Femur (tissue), 1 donor: ENCODE results near the gene CLCN2.

Experiments
- DNase-seq: peaks from one replicate; pipeline ENCODE4 v3.0.0-alpha.2; 2017

CLCN2 gene

DNA sequence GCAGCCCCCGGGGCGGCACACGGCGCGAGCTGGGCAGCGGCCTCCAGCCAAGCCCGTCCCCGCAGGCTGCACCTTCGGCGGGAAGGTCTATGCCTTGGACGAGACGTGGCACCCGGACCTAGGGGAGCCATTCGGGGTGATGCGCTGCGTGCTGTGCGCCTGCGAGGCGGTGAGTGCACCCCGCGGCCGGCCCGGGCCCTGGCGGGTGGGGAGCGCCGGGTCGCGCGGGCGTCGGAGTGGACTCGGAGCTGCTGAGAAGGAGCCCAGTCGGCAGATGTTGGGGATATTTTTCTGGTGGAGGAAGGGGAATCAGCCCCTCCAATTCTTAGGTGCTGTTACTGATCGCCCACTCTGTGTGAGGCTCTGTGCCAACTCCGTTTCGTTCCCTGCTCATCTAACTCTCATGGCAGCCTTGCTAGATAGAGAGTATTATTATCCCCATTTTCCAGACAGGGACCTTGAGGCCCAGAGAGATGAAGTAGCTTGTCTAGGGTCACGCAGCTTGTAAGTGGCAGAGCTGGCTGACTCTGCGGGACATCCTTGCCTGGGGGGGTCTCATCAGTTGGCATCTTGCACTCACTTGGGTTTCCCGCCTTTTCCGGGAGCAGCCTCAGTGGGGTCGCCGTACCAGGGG lies 19.3 kb upstream of the CLCN2 start:
- peak; percentile 36 for DNase-seq

DNA sequence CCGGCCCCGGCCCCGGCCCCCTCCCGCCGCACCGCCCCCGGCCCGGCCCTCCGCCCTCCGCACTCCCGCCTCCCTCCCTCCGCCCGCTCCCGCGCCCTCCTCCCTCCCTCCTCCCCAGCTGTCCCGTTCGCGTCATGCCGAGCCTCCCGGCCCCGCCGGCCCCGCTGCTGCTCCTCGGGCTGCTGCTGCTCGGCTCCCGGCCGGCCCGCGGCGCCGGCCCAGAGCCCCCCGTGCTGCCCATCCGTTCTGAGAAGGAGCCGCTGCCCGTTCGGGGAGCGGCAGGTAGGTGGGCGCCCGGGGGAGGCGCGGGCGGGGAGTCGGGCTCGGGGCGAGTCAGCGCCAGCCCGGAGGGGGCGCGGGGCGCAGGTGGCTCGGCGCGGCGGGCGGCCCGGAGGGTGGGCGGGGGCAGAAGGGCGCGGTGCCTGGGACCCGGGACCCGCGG lies 18.8 kb upstream of the CLCN2 start:
- DNase-seq = peak; percentile 89

DNA sequence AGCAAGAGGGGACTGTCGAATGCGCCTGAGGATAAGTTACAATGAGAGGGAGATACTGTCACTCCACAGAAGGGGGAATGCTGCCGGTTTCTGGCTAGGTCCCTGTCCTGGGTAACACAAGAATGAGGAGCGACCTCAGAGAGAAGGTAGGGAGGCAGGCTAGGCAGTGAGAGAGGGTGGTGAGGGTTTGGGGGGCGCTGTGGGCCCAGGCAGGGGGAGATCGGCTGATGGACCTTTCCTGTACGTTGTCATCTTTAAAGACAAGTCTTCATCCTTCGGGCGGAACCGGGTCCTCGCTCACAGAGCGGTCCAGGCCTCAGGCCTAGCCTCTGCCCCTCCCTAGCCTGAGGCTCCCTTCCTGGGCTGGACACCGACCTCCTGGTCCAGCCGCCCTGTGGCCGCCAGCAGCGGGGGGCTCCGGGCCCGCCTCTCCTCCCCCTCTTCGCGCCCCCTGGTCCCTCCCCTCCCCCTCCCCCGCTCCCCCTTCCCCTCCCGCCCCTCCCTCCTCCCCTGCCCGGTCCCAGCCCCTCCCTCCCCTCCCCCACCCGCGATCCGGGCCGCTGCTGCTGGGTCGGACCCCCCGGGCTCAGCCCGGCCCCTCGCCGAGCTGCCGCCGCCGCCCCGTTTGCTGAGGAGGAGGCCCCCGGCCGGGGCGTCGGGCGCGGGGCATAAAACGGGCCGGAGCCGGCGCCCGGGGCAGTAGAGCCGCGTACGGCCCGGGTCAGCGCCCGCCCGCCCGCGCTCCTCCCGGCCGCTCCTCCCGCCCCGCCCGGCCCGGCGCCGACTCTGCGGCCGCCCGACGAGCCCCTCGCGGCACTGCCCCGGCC lies 18.2 kb upstream of the CLCN2 start, which contains the start of gene CHRD:
TSS of gene CHRD (plus strand) at position 697 of the 827 bp plus-strand sequence. CDS start 265 bp downstream, outside the sequence.
- DNase-seq = peak; percentile 66

DNA sequence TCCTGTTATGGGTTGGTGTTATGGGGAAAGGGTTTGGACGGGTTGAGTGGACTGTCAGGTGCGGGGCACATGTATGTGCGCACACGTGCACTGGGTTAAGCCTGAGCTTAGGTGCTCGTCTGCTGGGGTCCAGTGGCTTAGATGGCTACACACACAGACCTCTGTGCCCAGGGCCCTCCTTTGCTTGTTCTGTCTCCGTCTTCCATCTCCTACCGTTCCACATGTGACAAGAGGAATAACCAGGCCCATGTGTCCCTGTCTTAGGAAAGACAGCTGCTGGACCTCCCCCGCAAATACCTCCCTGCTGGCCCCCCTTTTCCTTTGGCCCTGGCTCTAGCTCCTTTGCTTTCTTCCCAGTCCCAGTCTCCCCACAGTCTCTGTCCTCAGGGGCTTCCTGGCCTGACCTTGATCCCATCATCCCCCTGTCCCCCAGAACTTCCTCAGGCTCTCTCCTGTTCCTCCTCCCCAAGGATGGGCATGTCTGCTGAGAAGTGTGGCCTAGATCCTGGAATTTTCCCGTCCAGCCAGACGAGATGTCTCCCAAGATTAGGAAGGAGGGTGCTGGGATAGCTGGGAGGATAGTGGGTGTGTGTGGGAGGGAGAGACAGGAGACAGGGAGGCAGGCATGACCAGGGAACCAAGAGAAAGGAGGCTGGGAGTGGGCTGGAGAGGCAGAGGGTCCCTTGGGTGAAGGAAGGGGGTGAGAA lies 17.4 kb upstream of the CLCN2 start:
- DNase-seq = peak; percentile 45

DNA sequence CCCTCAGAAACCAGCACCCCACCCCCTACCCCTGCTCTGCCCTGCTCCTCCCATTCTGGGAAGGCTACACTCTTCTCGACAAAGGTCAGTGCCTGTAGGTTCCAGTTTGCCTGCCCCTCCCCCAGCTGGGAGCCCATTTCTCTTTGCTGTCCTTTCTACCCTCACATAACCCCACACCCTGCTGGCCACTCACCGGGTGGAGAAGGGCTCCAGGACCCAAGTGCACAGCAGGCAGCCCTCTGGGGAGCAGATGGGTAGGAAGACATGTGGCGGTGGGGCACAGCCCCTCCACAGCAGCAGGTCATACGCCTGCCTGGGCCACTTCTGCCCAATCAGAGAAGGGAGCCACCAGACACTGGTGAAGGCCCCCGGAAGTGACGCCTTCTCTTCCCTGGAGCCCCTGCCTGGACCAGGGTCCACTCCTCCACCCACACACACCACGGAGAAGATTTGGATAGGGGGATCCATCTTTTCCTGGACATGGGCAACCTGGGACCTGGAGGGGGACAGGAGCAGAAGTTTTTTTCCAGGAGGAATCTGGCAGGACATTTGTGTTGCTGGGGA lies 16.6 kb upstream of the CLCN2 start, which contains the start of gene THPO:
TSS of gene THPO (minus strand) at position 326 of the 564 bp plus-strand sequence. CDS start 1,948 bp downstream, outside the sequence.
- DNase-seq = peak; percentile 44

DNA sequence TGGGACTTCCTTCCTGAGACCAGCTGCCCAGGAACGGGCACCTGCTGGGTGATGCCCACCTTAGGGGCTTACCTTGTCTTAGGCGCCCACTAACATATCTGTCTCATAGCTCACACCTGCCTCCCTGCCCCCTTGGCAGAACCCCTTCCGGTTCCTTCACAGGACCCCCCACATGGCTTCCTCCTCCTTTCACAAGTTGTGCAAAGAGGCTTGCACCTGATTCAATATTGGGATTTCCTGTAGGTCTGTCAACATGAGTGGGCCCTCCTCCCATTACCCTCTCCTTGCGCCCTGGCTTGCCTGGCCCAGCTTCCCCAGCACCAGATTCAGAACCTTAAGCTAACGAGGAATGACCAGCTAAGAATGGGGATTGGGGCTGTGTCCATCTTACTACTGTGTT lies 16.0 kb upstream of the CLCN2 start:
- peak; percentile 9 for DNase-seq

DNA sequence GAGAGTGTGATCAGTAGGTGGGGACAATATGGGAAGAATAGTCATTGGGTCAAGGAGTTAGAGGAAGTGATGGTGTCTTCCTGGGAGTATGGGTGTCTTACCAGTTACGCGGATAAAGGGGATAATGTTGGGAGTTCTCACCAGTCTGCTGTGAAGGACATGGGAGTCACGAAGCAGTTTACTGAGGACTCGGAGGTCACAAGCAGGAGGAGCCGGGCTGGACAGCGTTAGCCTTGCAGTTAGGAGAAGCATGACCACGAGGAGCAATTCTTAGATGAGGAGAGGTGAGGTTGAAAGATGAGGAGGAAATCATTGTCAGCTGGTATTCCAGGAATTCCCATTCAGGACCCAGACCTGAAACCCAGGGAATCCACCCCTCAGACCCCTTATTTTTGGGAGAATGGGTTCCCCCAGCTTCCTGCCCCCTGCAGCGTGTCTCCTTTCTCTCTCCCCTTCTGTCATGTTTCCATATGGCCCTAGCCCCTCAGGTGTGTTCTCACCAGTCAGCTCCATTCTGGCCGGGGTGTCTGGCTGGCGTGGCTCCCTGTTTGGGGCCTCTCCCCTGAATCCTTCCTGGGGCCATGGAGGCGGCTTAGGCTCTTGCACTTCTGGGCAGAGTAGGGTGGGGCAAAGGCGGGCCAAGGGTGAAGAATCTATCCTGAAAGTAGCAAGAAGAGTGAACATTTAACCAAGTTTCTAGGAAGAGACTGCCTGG lies 14.5 kb upstream of the CLCN2 start:
- peak; percentile 12 for DNase-seq

DNA sequence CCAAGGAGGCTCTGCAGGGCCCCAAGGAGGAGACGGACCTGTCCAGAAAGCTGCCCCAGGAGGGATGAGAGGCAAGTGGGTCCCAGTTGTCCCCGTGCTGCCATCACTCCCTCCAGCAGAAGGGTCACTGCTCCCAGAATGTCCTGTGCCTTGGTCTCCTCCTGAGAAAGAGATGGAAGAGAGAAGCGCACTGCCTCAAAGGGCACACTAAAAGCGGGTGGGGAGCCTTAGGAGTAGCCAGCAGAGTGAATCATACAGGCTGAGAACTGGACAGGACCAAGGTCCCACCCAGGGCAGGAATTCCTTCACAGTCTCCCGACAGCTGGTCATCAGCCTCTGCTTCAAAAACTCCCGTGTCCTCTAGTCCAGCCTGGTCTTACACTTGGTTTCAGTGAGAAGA lies 12.0 kb upstream of the CLCN2 start:
- peak; percentile 22 for DNase-seq

DNA sequence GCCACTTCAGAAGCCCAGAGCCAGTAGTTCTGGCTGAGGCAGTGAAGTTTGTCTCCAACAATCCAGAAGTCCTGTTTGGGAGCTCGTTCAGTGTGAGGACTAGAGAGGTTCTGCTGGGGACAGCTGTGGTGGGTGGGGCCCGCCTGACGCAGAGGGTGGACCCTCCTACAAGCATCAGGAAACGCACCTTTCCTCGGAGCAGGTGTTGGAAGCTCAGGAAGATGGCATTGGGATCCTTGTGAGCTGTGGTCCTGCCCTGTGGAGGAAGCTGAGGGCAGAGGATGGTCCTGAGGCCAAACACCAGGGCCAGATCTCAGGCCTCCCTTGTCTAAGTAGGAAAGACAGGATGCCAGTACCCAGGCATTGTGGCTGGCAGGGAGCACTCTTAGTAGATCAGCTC lies 11.5 kb upstream of the CLCN2 start:
- peak; percentile 17 for DNase-seq

DNA sequence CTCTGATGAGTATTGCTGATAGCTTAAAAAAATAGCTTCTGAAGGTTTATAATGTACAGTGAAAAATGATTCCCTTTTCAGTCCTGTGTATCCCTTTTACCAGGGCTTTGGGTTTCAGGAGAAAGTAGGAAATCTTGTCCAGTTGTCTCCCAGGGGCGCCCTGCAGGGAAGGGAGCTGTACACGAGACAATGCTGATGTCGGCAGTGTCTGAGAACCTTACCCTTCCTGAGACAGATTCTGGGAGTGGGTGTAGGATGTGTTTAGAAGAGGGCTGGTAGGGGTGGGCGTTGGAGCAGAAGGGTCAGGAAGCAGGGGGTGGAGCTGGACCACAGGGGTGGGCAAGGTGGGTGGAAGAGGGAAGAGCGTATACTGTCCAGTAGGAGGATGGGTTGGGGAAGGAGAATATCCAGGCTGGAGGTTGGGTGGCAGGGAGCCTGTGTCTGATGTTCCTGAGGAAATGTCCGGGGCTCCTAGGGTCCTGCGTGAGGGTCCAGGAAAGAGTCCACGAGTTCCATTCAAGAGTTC lies 11.0 kb upstream of the CLCN2 start:
- peak; percentile 20 for DNase-seq

DNA sequence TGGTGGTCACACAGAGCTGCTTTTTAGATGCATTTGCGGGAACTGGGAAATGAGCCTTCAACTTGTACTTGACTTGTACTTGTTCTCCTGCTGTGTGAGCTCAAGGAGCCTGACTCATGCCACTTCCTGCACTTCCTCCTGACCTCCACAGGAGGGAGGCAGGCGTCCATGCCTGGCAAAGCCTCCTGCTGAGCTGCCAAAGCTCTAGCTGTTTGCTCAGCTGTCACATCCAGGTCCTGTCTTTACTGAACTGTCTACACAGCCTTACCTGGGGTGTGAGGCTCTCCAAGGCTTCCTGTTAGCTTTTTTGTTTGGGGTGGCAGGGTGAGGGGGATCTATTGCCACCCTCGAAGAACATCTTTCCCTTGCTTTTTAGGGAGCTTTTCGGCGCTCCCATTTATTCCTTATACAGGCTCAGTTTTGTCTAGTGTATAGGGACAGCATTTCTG lies 10.2 kb upstream of the CLCN2 start:
- peak; percentile 91 for DNase-seq

DNA sequence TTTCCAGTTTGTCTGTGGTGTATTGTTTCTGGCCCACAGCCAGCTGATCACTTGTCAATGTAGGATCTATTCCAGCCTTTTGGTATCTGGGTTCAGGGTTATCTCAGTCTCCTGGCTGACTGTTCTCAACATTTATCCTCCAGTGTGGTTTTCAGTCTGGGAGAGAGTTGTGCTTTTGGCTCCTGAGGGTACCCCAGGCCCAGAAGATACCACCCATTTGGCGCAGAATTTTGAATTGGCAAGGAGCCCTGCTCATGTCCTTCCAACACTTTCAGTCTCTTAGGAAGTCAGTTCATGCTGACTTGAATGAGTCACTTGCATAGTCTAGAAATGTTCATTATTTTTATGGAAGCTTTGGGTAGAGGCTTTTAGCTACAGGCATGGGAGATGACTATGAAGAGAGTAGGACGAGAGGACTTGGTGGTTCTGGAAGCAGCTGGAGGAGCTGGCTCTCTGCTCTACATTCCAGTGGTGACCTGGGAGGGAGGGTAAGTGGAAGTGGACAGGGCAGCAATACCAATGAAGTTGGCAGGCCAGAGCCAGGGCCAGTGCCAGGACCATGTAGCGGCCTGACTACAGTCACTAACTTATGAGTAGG lies 7.3 kb upstream of the CLCN2 start:
- DNase-seq = peak; percentile 69

DNA sequence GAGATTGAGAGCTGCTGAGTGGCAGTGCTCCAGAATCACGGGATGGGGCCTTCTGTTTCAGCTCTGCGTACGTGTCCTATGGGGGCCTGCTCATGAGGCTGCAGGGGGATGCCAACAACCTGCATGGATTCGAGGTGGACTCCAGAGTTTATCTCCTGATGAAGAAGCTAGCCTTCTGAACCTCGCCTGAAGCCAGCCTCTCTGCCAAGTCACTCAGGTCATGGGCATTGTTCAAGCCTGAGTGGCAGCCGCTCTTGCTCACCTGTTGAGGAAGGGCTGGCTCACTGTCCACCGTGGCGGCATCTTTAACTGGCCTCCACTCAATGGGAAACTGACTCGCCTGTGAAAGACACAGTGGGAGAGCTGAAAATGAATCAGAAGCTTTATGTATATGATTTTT lies 6.7 kb upstream of the CLCN2 start:
- DNase-seq = no peak

DNA sequence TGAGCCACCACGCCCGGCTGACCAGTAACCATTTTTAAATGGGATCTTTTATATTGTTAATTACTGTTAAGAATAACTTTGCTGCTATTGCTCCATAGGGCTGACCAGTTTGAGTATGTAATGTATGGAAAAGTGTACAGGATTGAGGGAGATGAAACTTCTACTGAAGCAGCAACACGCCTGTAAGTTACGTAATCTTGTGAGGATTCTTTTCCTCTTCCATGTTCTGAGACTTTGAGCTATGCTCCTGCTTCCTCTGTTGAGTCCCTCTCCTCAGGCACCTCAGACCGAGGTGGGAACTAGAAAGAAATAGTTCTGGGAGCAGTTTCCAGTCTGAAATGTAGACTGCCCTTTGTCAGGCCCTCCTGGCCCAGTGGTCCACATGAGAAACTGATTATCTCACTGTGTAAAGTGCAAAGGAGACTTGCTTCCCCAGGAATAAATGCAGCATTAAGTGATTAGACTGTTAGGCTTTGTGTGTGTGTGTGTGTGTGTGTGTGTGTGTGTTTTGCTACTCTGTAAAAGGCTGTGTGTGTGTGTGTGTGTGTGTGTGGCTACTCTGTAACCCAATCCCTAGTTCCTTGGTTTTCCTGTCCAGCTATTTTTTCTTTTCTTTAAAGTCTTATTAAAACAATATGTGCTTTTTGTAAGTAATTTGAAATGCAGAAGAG lies 5.3 kb upstream of the CLCN2 start:
- DNase-seq = no peak

DNA sequence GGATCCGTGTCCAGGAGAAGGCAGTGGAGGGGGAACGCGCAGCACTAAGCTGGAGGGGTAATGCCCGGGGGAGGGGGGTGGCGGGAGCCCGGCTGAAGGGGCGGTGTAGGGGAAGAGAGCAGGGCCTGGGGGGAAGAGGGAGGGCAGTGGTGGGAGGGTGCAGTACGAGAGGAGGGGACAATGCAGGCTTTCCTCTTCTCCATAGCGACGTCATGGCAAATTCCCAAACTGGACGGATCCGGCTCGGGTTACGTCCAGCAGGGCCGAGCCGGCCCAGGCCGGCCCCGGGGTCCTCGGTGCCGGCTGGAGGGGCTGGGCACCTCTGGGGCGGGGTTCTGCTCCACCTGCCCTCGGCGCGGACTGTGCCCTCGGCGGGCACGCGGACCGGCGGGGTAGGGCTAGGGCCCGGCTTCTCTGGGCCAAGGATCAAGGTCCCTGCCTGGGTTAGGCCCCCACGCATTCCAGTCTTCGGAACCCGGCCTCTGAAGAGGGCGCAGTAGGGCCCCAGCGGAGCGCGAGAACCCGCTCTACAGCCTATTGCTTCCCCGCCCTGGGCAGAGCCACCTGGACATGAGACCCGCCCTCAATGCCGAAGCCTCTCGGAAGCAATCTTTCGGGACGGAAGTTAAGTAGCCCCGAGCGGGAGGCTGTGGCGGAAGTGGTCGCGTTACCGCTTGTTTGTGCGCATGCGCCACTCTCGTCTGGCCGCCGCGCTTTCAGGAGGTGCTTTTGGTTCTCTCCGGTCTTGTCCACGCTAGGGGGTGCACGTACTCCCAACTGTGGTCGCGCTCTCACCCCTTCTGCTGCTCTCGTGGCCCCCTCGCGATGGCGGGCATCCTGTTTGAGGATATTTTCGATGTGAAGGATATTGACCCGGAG lies 1.5 kb upstream of the CLCN2 start:
- DNase-seq = peak; percentile 98

DNA sequence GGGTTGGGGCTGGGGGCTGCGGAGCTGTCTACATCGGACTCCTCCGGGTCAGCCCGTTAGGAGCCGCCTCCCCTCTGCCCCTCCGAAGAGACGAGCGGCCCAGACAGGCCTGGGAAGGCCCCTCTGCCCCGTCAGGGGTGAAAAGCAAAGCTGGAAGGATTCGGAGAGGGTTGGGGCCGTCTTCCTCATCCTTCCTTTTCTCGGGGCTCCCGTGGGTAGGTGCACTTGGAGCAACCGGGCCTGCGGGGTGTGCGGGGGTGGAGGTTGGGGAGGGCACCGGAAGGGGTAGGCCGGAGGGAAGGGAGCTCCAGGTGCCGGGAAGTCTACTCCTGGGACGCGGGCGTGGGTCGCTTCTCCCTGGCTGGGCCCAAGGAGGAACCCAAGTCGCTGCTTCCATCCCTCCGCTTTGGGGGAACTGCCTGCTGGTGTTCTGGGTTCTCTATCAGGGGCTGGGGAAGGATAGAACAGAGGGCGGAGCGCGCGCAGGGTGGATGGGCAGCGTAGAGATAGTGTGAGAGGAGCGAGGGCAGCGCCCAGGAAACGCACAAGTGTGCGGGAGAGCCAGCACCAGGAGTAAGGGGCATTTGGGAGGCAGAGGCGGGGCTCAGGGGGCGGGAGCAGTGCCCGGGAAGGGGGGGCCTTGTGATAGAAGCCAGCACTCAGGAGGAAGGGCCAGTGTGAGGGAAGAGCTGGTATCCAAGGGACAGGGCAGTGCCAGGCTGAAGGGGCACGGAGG lies 695 bp upstream of the CLCN2 start:
- no peak for DNase-seq

DNA sequence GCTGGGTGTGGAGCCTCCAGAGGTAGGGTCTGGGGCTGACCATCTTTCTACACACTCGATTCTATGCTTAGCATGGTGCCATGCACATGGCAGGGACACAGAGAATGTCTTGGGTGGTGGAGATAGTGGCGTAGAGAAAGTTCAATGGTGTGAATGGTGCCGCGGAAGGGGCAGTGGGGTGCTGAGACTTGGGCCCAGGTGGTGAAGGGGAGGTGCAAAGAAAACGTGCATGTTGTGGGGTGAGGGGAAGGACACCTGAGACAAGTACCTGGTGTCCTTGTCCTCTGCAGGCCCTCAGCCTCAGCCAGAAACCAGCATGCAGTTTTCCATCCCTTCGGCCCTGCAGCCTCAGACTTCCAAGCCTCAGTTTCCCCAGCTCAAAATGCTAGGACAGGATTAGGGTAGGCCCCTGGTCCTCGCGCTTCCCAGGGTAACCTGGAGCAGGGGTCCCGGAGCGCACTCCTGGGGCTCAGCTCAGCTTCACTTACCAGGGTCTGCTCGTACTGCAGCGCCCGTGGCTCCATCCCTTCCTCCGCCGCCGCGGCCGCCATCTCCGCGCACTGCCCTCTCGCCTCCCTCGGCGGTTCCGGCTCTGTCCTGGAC lies 375 bp downstream of the CLCN2 start:
- no peak for DNase-seq

DNA sequence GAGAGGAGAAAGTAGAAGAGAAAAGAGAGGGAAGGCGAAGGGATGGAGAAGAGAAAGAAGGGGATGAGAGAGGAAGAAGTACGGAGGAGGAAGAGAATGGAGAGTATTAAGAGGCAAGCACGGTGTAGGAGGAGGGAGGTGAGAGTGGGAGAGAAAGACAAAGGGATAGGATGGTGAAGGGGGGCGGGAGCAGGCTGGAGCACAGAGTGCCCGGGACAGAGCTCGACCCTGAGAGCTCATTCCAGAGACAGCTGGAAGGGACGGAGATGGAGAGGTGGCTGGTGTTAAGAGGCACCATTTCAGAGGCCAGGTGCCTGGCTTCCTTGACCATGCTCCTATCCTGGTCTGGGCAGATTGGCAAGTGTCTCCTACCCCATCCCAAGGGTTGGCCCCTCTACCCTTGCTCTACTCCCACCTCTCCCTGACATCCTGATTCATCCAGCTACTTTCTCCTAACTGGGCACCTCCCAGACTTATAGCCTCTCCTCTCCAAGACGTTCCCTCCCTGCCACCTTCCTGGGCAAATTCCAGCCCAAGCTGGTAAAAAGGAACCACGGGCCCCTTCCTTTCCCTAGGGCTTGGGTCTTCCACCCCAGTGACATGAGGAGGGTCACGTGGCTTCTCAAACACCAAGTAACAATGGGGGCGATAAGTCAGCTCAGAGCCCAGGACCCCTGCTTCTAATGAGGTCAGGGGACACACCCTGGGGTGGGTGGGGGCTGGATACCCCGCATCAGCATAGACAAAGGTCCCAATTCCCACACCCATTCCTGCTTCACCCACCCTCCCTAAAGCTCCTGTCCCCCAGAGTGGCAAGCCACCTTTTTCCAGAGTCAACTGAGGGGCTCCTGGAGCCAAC lies 1.1 kb downstream of the CLCN2 start:
- DNase-seq = no peak
